Karpas-422 (cell line): ENCODE data around the gene DHX40. TPM values are rescaled to one million over a fixed set of nuclear protein-coding genes. Genes with fewer than 3 reads are reported as not detected.
A peak's percentile ranks its signal among the peaks of the same experiment; 100 is the strongest.
"Not testable (repeated sequence)": the region's sequence is repeated elsewhere in the genome, so short reads cannot be mapped to it uniquely, and the experiment has no call there.

Experiments used
- DNase-seq: peaks from one replicate; pipeline ENCODE4 v3.0.0-alpha.2; 2015
- H2AFZ ChIP-seq: fragments of 200-600 bp; sonication (generic); 2 replicates; pipeline ENCODE4 v1.6.1; 2014; ENCODE audit warnings: antibody characterized with exemption, low read length, mixed read lengths
- H3K27ac ChIP-seq: fragments of 200-600 bp; sonication (generic); 2 replicates; pipeline ENCODE4 v1.5.1; 2014; ENCODE audit warnings: mild to moderate bottlenecking, low read length, moderate library complexity
- H3K27me3 ChIP-seq: fragments of 200-600 bp; sonication (generic); 2 replicates; pipeline ENCODE4 v1.6.1; 2014; ENCODE audit warnings: low read length, mixed read lengths
- H3K36me3 ChIP-seq: fragments of 200-600 bp; sonication (generic); 2 replicates; pipeline ENCODE4 v1.6.1; 2014; ENCODE audit warnings: low read length, mixed read lengths; ENCODE audit not compliant: insufficient read depth
- H3K4me1 ChIP-seq: fragments of 200-600 bp; sonication (generic); 2 replicates; pipeline ENCODE4 v1.6.1; 2014; ENCODE audit warnings: mild to moderate bottlenecking, low read length, mixed read lengths
- H3K4me2 ChIP-seq: fragments of 200-600 bp; sonication (generic); 2 replicates; pipeline ENCODE4 v1.6.1; 2014; ENCODE audit warnings: low read length, low read depth, mild to moderate bottlenecking; ENCODE audit not compliant: poor library complexity, severe bottlenecking
- H3K4me3 ChIP-seq: fragments of 200-600 bp; sonication (generic); 2 replicates; pipeline ENCODE4 v1.5.1; 2014; ENCODE audit warnings: mild to moderate bottlenecking, antibody characterized with exemption, low read length, mixed read lengths
- H3K79me2 ChIP-seq: fragments of 200-600 bp; sonication (generic); 2 replicates; pipeline ENCODE4 v1.6.1; 2014; ENCODE audit warnings: mild to moderate bottlenecking, low read length, mixed read lengths
- H3K9ac ChIP-seq: fragments of 200-600 bp; sonication (generic); 2 replicates; pipeline ENCODE4 v1.6.0; 2014; ENCODE audit warnings: low read length
- H3K9me2 ChIP-seq: fragments of 200-600 bp; sonication (generic), shearing (Covaris generic); replicated peaks from 2 replicates; pipeline ENCODE4 v1.6.0; 2014; ENCODE audit warnings: mild to moderate bottlenecking, low read length, moderate library complexity; ENCODE audit not compliant: insufficient read depth
- H3K9me3 ChIP-seq: fragments of 300-700, 200-600 bp; sonication (generic); 2 replicates; pipeline ENCODE4 v1.6.1; 2014; ENCODE audit warnings: low read length, mixed read lengths
- H4K20me1 ChIP-seq: fragments of 200-600 bp; sonication (generic); 2 replicates; pipeline ENCODE4 v1.6.1; 2014; ENCODE audit warnings: mild to moderate bottlenecking, antibody characterized with exemption, low read length, low read depth; ENCODE audit not compliant: insufficient read depth
- total RNA-seq: library from RNA; depleted of rRNA; stranded (reverse); fragments of >200 nt; shearing (Covaris generic); gene quantifications from 2 replicates; pipeline ENCODE4 v1.2.3, GENCODE V29; 2014; ENCODE audit warnings: low replicate concordance

Gene DHX40
- total RNA-seq, 1 experiment from 2014 or later = 58.7 TPM

DNA sequence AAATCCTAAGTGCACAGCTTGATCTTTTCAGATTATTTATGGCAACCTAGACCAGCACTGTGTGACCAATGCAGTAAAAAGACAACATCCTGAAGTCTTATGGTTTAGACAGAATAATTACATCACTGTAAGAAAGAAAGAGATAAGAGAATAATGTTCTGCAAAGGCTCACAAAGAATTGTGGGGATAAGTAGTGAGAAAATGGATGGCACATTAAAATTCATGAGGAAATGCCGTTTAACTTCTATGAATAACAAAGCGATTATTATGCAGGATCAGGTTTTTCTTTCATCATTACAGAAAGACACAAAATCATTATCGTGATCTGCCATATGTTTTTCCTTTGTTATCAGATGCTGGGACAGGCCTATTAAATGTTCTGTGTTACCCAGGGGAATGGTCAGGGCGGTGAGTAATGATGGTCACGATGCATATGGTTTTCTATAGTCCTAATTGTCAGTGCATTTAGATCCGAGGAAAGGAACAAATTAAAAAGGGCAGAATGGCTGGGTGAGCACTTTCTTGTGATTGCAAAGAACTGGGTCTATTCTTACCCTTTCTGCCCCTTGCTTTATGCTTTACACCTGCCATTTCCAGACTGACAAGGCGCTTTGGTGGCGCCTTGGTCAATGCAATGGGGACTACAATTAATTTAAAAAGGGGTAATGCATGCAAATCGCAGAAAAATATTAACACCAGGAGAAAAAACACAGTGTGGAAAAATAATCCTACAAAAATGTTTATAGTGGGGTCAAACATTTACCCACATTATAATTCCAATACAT lies 18.1 kb upstream of the DHX40 start:
- no peaks in the 10 kb centered on the region for H4K20me1 ChIP-seq
- H3K9ac ChIP-seq = no peak overlapping the region
- H3K79me2 ChIP-seq = no peaks in the 10 kb centered on the region
- no peaks in the 10 kb centered on the region for H3K9me3 ChIP-seq
- no peak overlapping the region for H3K27ac ChIP-seq
- DNase-seq = no peak
- no peaks in the 10 kb centered on the region for H3K27me3 ChIP-seq
- H3K36me3 ChIP-seq = no peaks in the 10 kb centered on the region
- no peaks in the 10 kb centered on the region for H3K9me2 ChIP-seq
- H3K4me1 ChIP-seq = no peaks in the 10 kb centered on the region
- no peak overlapping the region for H3K4me2 ChIP-seq
- H2AFZ ChIP-seq = no peak overlapping the region
- H3K4me3 ChIP-seq = no peak overlapping the region

GRCh38 chr17:59548985-59549384 lies 16.4 kb upstream of the DHX40 start:
- H3K9ac ChIP-seq, H3K27ac ChIP-seq, H3K4me2 ChIP-seq, H3K4me3 ChIP-seq, H3K79me2 ChIP-seq, H3K36me3 ChIP-seq, H3K9me3 ChIP-seq, H3K27me3 ChIP-seq, H2AFZ ChIP-seq, H4K20me1 ChIP-seq, H3K4me1 ChIP-seq, H3K9me2 ChIP-seq, DNase-seq: not testable (repeated sequence)

DNA sequence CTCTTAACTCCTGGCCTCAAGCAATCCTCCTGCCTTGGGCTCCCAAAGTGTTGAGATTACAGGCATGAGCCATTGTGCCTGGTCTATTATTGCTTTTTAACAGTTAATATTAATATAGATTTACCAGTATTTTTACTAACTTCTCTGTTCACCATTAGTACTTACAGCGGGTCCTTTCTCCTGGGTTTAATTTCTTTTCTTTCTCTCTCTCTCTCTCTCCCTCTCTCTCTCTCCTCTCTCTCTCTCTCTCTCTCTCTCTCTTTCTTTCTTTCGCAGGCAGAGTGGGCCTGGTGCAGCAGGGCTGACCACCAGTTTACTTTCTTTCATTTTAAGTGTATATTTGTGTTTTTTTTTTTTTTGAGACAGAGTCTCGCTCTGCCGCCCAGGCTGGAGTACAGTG lies 14.7 kb upstream of the DHX40 start:
- Histone ChIP-seq H2AFZ (no peak overlapping the region), H3K9ac (no peak overlapping the region), H3K79me2 (no peaks in the 10 kb centered on the region), H3K4me3 (no peak overlapping the region), H3K36me3 (no peaks in the 10 kb centered on the region), H3K4me1 (no peaks in the 10 kb centered on the region), H3K9me2 (no peaks in the 10 kb centered on the region), H3K27me3 (no peaks in the 10 kb centered on the region), H3K9me3 (no peaks in the 10 kb centered on the region), H4K20me1 (no peaks in the 10 kb centered on the region), H3K27ac (no peak overlapping the region), H3K4me2 (no peak overlapping the region)
- DNase-seq = no peak

- Histone ChIP-seq H3K9me2 (no peaks in the 10 kb centered on the region), H3K9ac (no peak overlapping the region), H3K9me3 (no peaks in the 10 kb centered on the region), H3K27ac (no peak overlapping the region), H3K79me2 (no peaks in the 10 kb centered on the region), H3K4me3 (no peak overlapping the region), H3K4me2 (no peak overlapping the region), H3K27me3 (no peaks in the 10 kb centered on the region), H3K4me1 (peaks cover 6% of the 10 kb centered on the region; the same call in 1 of the 2 replicates), H2AFZ (no peak overlapping the region), H3K36me3 (no peaks in the 10 kb centered on the region), H4K20me1 (no peaks in the 10 kb centered on the region)
- no peak for DNase-seq
These were observed 7.4 kb upstream of the DHX40 start for GRCh38 chr17:59558039-59558438.

- peak; percentile 53 for DNase-seq
- no peak overlapping the region for H3K4me2 ChIP-seq
- no peak overlapping the region for H3K27ac ChIP-seq
- H2AFZ ChIP-seq = no peak overlapping the region
- no peak overlapping the region for H3K4me3 ChIP-seq
- H3K9me3 ChIP-seq = no peaks in the 10 kb centered on the region
- H3K79me2 ChIP-seq = no peaks in the 10 kb centered on the region
- H3K4me1 ChIP-seq = peaks cover 6% of the 10 kb centered on the region; the same call in 1 of the 2 replicates
- no peaks in the 10 kb centered on the region for H3K9me2 ChIP-seq
- no peaks in the 10 kb centered on the region for H3K36me3 ChIP-seq
- no peak overlapping the region for H3K9ac ChIP-seq
- H4K20me1 ChIP-seq = no peaks in the 10 kb centered on the region
- no peaks in the 10 kb centered on the region for H3K27me3 ChIP-seq
These were observed 6.5 kb upstream of the DHX40 start for GRCh38 chr17:59558953-59559352.

DNA sequence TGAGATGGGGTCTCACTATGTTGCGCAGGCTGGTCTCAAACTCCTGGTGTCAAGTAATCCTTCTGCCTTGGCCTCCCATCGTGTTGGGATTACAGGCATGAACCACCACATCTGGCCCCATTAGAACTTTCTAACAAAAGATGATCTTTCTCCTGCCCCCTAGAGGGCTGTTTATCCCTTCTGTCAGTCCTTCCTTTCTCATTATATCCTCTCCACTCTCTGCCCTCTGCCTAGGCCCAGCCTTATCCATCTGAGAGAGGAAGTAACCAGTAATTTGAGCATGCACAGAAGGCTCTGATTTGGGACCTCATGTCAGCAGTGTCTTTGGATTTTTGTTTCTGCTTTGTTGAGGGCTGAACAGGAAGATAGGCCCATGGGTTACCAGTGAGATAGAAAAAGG lies 4.4 kb upstream of the DHX40 start:
- H3K4me3 ChIP-seq = no peak overlapping the region
- peaks cover 6% of the 10 kb centered on the region; the same call in 1 of the 2 replicates for H3K4me1 ChIP-seq
- H3K9ac ChIP-seq = no peak overlapping the region
- no peaks in the 10 kb centered on the region for H3K27me3 ChIP-seq
- no peak overlapping the region for H3K27ac ChIP-seq
- peak; percentile 55 for DNase-seq
- H3K9me2 ChIP-seq = no peaks in the 10 kb centered on the region
- H3K79me2 ChIP-seq = peaks cover 6% of the 10 kb centered on the region
- no peaks in the 10 kb centered on the region for H3K9me3 ChIP-seq
- H3K36me3 ChIP-seq = no peaks in the 10 kb centered on the region
- peak overlapping the region; percentile 65; the same call in 1 of the 2 replicates for H2AFZ ChIP-seq
- H4K20me1 ChIP-seq = no peaks in the 10 kb centered on the region
- no peak overlapping the region for H3K4me2 ChIP-seq

GRCh38 chr17:59565959-59566324 lies 532 bp downstream of the DHX40 start:
- peak; percentile 89 for DNase-seq
- Histone ChIP-seq H3K79me2 (peaks cover 32% of the 10 kb centered on the region), H3K4me1 (peaks cover 16% of the 10 kb centered on the region), H3K4me2 (peak overlapping the region; percentile 99), H2AFZ (peak overlapping the region; percentile 91), H3K9ac (peak overlapping the region; percentile 89), H3K4me3 (peak overlapping the region; percentile 95), H4K20me1 (no peaks in the 10 kb centered on the region), H3K9me3 (no peaks in the 10 kb centered on the region), H3K27ac (peak overlapping the region; percentile 38; the same call in 1 of the 2 replicates), H3K9me2 (no peaks in the 10 kb centered on the region), H3K36me3 (peaks cover 7% of the 10 kb centered on the region; the same call in 1 of the 2 replicates), H3K27me3 (no peaks in the 10 kb centered on the region)

DNA sequence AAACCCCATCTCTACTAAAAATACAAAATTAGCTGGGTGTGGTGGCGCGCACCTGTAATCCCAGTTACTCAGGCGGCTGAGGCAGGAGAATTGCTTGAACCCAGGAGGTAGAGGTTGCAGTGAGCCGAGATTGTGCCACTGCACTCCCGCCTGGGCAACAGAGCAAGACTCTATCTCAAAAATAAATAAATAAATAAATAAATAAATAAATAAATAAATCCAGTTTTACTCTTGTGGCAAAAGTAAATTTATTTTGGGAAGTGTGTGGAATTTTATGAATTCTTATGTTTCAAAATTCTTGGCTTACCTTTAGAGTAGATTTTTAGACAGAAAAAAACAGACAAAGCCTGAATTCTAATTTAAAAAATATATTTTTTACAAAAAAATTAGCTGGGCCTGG lies 3.7 kb downstream of the DHX40 start:
- not testable (repeated sequence) for H3K27ac ChIP-seq, H3K9ac ChIP-seq, H4K20me1 ChIP-seq, H2AFZ ChIP-seq, DNase-seq, H3K4me2 ChIP-seq, H3K27me3 ChIP-seq, H3K4me3 ChIP-seq, H3K9me2 ChIP-seq, H3K9me3 ChIP-seq
- peaks cover 10% of the 10 kb centered on the region; the same call in 1 of the 2 replicates for H3K36me3 ChIP-seq
- peaks cover 10% of the 10 kb centered on the region for H3K4me1 ChIP-seq
- H3K79me2 ChIP-seq = peaks cover 36% of the 10 kb centered on the region
